ENCODE data around the gene CEP78.
A peak's percentile ranks its signal among the peaks of the same experiment; 100 is the strongest.
"Not testable (repeated sequence)": the region's sequence is repeated elsewhere in the genome, so short reads cannot be mapped to it uniquely, and the experiment has no call there.

Gene CEP78

DNA sequence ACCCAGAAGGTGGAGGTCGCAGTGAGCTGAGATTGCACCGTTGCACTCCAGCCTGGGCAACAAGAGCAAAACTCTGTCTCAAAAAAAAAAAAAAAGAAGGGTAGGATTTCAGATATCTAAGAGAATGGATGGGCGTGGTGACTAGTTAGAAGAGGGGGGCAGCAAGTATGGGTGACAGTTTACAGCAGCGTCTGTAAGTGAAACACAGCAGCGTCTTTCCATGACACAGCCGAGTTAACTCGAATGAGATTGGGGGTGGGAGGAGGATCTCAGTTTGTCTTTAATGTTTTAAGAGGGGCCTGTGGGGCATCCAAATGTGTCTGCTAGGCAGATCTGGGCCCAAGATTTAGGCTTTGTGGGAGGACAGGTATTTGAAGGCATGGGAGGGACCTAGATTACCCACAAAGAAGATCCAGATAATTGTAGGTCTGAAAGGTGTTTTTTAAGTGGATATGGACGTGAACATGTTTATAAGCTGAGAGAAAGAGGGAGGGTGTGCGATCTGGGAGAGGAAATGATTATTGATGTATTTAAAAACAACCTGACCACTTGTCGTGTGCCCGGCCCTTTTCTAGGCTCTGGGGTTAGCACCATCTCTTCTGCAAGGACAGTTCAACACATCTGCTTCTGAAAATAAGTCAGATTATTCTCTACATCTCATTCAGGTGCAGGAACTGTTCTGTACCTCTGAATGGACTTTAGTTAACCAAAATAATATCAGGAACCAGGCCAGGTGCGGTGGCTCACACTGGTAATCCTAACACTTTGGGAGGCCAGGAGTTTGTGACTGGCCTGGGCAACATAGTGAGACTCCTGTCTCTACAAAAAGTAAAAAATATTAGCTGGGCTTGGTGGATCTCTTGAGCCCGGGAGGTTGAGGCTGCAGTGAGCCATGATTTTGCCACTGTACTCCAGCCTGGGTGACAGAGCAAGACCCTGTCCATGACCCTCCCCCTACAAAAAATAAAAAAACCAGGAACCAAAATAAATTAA lies 2.5 kb downstream of the CEP78 start:
- DNase-seq = no peak

DNA sequence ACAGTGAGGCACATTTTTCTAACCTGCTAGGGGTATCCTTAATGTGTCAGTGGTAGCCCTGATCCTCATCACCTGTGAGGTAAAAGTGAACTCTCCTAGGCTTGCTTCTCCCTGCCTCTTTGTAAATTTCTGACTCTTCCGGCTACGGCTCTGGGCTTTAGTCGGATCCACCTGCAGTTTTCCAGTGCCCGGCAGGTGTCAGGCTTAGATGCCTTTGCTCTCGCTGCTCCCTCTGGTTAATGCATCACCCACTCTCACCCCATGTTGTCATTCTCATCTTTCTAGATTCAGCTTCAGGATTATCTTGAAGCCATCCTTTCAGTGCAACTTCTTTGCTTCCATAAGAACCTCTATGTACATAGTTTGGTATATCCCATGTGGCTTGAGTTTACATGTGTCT lies 3.6 kb downstream of the CEP78 start:
- DNase-seq = no peak

DNA sequence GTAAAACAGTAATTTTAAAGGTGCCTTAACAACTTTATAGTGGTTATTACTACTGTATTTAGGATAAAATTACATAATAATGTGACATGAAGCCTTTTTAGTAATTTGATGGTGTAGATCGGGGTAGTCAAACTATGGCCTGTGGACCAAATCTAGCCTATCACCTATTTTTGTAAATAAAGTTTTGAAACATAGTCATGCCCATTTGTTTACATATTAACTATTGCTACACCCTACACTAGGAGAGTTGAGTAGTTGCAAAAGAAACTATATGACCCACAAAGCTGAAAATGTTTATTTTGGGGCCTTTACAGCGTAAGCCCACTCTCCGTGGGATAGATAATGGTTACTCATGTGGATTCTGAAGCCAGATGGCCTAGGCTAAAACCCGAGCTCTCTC lies 6.2 kb downstream of the CEP78 start:
- no peak for DNase-seq

DNA sequence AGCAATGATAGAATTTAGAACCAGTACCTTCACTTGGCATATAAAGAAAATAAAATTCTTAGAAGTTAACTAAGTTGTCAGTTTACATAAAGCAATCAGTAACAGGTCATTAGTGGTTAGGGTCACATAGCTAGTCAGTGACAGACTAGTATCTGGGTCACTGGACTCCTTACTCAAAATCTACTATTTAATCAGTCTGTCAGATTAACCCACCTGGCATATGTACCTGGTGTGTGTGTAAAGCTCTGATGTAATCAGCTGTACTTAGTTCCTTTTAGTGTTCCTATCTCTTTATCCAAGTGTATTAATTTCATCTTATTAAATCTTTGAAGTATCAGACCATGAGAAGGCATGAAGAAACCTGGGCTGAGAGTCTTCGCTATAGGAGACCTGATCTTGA lies 7.3 kb downstream of the CEP78 start:
- DNase-seq = no peak

DNA sequence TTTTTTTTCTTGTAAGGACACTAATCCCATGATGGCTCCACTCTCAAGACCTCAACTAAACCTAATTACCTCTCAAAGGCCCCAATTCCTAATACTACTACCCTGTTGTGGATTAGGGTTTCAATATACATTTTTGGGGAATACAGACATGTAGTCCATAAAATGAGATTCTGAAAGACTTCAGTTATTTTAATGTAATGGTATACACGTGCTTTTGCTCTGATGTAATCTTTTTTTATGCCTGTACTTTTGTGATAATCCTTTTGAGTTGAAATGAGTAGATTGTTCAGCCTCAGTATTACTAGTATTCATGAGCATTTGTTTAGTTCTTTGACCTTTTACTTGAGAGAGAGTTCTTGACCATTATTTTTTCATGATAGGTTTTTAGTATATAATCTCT lies 9.5 kb downstream of the CEP78 start:
- no peak for DNase-seq

DNA sequence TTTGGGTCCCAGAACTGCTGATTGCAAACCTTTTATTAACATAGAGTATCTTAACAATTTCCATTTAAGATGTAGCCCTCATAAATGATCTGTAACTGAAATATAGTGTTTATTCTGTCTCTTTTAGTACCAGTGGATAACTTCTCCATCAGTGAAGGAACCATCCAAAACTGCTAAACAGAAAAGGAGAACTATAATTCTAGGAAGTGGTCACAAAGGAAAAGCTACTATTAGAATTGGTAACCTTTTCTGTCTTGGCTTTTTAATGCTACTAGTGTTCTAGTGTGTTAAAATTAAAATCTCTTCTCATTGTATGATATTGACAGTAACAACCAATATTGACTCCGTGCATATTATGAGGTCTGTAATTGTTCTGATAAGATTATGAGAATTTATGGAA lies 12.8 kb downstream of the CEP78 start:
- no peak for DNase-seq

DNA sequence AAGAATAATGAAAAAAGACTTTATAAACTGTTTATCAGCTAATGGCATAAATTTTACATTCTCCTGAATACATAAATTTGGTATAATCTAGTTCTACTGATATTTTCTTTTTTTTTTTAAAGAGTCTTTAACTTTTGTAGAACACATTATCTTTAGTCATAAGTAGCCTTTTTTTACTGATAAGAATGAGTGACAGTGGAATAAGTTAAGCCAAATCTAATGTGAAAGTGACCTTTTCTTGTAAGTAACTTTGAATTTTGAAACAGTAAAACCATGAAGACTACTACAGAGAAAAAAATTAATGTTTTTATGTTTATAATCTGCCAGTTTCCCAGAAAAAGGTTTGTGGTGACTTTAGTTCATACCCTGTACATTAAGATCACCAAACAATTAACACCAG lies 13.7 kb downstream of the CEP78 start:
- DNase-seq = no peak

DNA sequence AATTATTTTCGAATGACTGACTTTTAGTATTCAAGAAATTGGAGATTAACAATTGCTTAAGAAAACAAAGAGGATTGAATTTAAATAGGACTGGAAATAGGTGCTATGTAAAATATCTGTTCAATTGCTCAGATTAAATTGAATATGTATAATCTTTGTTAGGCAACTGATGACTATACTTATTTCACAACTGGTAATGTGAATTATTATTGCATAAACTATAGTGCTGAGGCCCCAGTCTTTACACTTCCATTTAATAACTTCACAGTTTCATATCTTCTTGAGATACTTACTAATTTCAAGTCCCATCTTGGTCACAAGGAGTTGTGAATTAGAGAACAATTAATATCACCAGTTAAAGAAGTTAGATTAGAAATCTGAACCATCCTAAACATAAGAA lies 16.7 kb downstream of the CEP78 start:
- no peak for DNase-seq

DNA sequence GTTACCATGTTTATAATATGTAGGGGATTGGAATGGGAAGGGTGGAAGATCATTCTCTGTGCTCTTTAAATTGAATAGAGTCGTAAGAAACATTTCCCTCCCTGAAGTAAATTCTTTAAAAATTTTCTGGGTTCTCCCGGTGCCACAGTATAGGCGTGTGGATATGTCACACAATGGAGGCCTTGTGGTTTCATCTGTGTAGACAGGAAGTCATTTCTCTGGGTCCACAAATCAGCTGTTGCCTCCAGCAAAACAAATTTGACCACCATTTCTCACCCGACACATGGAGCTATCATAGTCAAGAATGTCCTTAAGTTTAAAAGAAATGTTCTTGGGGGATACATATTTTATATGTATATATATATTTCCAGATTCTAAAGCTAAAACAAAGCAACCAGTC lies 17.4 kb downstream of the CEP78 start:
- DNase-seq = no peak

DNA sequence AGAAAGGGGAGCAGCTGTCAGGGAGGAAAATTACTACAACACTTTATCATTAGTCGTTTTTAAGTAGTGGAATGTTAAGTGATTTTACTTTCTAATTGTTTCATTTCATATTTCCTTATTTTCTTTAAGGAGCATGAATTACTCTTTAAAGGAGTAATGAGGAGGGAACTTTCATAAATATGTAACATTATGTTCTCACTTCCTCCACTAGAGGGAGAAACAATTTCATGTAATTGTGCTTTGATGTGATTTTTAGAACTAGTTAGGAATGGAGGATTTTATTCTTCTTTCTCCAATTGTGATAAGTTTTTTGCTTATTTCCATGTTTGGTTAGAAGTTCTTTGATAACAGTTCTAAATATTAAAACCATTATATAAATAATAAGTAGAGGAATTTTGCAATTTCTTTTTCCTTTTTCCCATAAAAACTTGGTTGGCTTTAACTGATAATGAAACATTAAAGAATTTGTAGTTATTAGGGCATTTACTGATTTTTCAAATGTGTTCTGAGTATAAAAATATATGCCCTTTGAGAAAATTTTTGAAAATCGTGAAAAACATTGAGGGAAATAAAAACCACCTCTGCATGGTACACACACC lies 25.6 kb downstream of the CEP78 start:
- DNase-seq = peak; percentile 28

DNA sequence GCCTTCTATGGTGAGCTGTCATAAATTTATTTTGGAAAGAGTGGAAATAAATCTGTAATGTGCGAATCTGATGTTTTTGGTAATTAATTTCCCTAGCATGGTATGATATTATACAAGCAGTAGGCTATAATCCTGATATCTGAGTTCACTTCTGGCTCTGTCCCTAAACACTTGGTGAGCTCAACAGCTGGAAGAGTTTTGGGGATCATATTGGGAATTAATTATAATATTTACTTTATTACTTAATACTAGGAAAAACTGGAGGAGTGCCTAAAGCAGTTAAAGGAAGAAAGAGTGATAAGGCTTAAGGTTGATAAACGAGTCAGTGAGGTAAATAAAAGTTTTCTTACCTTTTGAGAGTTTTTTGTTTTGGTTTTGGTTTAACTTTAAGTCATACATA lies 26.8 kb downstream of the CEP78 start:
- DNase-seq = no peak

DNA sequence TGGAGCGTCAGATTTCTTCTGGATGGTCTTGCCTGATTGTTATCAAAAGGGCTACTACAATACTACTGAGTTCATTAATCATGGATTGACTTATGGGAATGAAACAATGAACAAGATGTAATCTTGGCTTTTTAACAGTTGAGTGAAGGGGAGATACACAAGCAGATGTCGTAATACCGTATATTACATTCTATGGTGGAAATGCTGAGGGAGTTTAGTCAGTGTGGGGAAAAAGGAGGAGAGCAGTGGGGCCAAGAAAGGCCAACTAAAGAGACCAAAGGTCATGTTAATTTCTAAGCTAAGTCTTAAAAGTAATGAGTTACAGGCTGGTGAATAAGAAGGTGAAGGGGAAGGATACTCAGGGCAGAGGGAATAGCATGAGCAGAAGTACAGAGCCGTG lies 32.0 kb downstream of the CEP78 start:
- DNase-seq = no peak

DNA sequence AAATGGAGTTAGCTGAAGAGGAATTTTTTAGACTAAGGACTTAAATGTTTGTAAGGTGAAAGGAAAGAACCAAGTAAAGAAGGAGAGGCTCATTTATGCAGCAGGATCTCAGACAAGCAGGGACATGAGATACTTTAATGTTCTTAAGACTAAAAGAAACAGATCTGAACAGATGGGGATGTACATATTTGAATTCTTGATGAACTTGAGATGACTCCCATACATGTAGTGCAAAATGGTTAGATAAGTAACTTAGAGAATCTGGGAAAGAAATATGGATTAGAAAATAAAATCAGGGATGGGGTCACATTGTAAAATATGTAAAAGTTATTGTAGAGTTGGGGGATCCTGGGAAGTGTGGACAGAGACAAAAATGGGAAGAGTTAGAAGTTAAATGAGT lies 33.9 kb downstream of the CEP78 start:
- no peak for DNase-seq

DNA sequence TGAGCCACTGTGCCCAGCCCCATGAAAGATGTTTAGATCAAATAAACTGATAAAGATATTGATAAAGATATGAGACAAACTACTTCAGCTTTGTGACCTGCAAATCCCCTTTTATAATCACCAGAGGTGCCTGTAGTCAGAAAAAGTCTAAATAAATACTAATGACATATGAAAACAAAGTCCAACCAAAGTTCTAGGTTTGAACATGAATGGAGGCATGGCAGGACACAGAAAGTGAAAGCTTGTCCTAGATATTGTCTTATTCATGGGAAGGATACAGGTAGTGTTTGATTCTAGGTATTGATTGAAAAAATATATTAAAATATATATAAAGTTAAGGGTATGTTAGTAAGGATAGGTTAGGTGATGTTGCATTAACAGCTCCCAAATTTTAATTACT lies 36.4 kb downstream of the CEP78 start:
- DNase-seq = no peak

DNA sequence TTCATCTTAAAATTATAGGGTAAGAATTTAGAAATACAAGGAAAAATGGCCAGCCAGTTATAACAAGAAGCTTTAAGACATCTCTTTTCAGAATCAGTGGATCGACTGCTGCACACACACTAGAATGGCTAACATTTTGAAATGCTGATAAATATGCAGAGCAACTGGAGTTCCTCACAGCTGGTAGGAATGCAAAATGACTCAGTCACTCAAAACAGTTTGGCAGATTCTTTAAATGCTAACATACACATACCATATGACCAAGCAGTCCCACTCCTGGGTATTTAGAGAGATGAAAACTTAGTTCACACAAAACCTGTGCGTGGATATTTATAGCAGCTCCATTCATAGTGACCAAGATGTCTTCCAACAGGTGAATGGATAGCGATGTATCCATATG lies 37.9 kb downstream of the CEP78 start:
- no peak for DNase-seq

DNA sequence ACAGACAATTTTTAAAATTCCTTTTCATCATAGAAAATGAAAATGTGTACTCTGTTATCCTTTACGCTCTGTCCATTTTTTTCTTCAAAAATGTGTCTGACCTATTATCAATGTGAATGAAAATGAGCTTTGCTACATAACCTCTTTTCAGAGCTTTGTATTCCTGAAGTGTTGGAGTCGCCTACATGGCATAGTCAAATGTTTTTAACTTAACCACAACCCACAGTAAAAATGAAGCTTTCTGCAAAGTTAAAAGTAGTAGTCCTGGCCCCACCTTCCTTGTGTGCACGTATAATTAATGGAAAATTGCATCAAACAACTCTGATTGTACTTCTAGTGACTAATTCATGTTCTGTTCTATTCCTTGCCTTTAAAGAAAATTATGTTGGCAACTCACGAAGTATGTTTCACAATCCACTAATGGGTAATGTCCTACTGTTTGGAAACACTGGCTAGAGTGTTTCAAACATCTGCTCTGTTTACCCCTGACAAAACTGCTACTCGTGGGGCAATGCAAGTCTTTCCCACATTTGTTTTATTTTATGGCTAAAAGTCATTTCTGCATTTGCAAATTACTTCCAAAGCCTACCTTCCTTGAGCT lies 42.4 kb downstream of the CEP78 start:
- no peak for DNase-seq

DNA sequence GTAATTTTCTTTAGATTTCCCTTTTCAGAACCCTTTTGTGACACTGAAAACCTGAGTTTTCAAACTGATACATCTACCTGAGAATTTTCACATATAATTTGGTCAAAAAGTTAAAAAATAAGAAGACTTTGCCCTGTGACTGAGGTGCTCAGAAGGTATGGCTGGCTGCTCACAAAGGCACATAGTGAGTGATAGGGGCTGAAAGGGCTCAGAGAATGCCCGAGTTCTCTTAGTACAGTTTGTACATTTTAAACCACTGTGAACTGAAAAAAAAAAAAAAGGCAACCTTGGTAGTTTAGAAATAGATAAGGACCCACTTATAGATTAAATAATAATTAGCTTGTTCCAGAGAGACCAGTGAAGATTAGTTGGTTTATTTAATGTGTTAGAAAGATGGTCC lies 42.9 kb downstream of the CEP78 start:
- no peak for DNase-seq

DNA sequence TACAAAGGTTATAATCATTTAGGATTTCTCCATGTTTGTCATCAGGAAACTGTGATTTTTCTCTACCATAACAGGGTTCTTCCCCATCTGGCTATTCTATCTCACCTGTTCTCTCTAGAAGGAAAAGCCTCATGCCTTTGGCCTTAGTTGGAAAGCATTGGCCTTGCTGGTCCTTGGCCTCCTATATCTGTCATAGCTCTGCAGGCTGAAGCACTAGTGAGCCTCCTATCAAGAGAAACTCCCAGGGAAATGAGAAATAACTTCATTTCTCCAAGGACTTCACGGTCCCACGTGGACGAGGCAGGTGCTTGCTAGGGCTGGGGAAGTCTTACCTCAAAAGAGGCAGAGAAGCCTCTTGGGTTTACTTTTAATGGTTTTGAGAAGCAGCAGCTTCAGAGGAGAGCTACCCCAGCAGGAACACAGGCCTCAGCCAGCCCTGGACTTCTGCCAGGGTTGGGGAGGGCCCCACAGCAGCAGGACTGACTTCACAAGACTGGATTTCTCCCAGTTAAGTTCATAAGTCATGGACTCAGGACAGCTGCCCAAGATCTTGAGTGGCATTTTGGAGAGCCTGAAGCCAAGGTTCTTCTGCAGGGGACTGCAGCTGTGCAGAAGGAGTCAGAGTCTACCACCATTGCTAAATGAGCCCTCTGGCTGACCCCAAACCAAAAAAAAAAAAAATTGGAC lies 45.2 kb downstream of the CEP78 start:
- DNase-seq = no peak

DNA sequence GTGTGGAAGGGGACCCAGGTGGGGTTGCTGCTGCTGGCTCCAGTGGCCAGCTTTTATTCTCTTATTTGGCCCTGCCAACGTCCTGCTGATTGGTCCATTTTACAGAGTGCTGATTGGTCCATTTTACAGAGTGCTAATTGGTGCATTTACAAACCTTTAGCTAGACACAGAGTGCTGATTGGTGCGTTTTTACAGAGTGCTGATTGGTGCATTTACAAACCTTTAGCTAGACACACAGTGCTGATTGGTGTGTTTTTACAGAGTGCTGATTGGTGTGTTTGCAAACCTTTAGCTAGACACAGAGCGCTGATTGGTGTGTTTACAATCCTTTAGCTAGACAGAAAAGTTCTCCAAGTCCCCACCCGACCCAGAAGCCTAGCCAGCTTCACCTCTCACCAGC lies 48.3 kb downstream of the CEP78 start:
- DNase-seq = not testable (repeated sequence)

DNA sequence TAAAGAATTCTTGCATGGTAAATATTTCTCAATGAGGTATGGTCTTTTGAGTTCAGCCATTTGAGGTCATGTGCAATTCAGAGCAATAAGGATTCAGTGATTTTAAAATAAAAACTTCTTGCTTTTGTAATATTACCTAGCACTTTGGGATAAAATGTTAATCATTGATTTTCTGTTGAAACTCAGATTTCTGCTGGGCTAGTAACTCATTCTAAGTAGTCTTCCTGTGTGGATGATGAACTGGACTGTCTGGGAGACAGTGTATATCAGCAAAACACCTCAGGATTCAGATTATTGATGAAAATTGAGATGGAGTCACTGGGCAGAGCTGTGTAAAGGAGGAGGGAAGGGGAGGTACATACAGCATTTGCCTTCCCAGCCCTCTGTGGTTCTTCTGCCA lies 50.2 kb downstream of the CEP78 start:
- DNase-seq = no peak

DNA sequence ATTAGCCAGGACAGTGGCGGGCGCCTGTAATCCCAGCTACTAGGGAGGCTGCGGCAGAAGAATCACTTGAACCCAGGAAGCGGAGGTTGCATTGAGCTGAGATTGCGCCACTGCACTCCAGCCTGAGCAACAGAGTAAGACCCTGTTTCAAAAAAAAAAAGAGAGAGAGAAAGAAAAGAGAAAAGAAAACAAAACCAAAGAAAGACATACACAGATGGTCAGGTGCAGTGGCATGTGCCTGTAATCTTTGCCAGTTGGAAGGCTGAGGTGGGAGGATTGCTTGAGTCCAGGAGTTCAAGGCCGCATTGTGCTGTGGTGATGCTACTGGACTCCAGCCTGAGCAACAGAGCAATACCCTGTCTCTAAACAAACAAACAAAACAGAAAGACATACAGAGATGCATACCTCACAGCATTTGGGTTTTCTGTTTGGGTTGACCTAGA lies 51.1 kb downstream of the CEP78 start:
- no peak for DNase-seq

DNA sequence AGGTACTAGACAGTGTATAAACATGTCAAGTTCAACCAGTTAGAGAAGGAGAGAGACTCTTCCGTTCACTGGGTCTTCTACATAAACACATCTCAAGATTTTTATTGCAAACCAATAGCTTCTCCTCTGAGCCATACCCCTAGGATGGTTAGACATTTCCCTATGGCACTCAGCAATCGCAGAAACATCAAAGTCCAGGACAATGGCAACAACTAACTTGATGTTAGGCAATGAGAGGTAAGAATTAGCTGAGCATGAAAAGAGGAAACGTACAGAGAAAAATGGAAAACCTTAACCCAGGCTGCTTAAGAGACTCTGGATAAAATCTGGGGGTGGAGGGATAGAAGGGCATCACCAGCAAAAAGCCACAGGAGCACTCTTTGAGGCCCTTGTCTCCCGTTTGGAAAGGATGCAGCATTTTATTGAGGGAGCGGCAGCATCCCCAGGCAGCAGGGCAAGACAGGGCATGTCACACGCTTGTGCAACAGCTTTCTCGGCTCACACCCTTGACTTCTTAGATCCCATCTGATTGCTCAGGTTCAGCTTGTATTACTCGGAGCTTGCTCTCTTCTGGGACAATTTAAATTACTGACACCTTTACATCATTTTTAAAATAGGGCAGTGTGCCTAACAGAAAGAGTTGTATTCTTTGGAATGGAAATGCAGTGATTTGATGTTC lies 52.5 kb downstream of the CEP78 start:
- no peak for DNase-seq

DNA sequence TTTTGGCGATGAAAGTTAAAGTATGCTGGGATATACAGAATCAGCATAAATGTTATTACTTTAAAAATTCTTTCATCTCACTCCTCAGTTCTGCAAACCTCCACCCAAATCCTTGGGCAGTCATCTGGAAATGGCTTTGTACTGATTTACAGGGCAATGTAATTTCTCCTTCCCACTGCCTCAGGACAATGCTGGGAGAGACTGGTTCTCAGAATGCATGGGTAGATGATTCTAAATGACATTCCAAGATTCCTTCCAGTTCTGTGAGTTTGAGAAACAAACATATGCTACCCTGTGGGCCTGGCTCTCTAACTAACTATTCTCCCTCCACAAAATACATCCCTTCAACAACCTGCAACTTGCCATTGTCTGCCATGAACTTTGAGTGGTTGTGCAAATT lies 53.6 kb downstream of the CEP78 start:
- no peak for DNase-seq

All from activated CD4-positive, alpha-beta T cell treated with anti-CD3 and anti-CD28 coated beads, Interleukin-2, amount 50 U/mL, for 16 hours (primary cell).